Immature natural killer cell (primary cell): ENCODE data around the gene AIP. TPM values are rescaled to one million over a fixed set of nuclear protein-coding genes. Genes with fewer than 3 reads are reported as not detected.
A peak's percentile ranks its signal among the peaks of the same experiment; 100 is the strongest.

ENCODE experiments used
- DNase-seq, 3 donors: peaks; one replicate each; pipeline ENCODE4 v3.0.0; 2022; ENCODE audit warnings: mixed read lengths in 1 of 3
- H3K27ac Mint-ChIP-seq, 6 donors: one replicate each; pipeline ENCODE4 v1.8.0; 2020; ENCODE audit warnings: mixed read lengths in 6 of 6, mild to moderate bottlenecking in 5 of 6, inconsistent platforms in 4 of 6, moderate library complexity in 3 of 6
- H3K27me3 Mint-ChIP-seq, 3 donors: one replicate each; pipeline ENCODE4 v1.8.0; 2020 to 2021; ENCODE audit warnings: low read depth in 3 of 3, mild to moderate bottlenecking in 3 of 3, mixed read lengths in 3 of 3, moderate library complexity in 3 of 3, inconsistent platforms in 1 of 3
- H3K36me3 Mint-ChIP-seq, 3 donors: one replicate each; pipeline ENCODE4 v1.8.0; 2020; ENCODE audit warnings: mixed read lengths in 3 of 3, inconsistent platforms in 2 of 3, mild to moderate bottlenecking in 2 of 3
- H3K4me1 Mint-ChIP-seq, 2 donors: one replicate each; pipeline ENCODE4 v1.8.0; 2020; ENCODE audit warnings: inconsistent platforms in 2 of 2, mild to moderate bottlenecking in 2 of 2, mixed read lengths in 2 of 2, moderate library complexity in 1 of 2
- H3K4me3 Mint-ChIP-seq, 5 donors: one replicate each; pipeline ENCODE4 v1.8.0; 2020; ENCODE audit warnings: mild to moderate bottlenecking in 5 of 5, mixed read lengths in 5 of 5, inconsistent platforms in 3 of 5, moderate library complexity in 3 of 5
- H3K9me3 Mint-ChIP-seq, 6 donors: one replicate each; pipeline ENCODE4 v1.8.0; 2020; ENCODE audit warnings: mild to moderate bottlenecking in 6 of 6, mixed read lengths in 6 of 6, inconsistent platforms in 4 of 6, moderate library complexity in 3 of 6
- polyA plus RNA-seq, 3 donors: library from polyadenylated mRNA; unstranded; fragments of 300-500 nt; fragmentation: Illumina TruSeq; gene quantifications; one replicate each; pipeline ENCODE4 v1.2.3, GENCODE V29; 2021

AIP gene
- polyA plus RNA-seq, 3 donors from 2014 or later, result 130 to 163 (median 157) TPM

DNA sequence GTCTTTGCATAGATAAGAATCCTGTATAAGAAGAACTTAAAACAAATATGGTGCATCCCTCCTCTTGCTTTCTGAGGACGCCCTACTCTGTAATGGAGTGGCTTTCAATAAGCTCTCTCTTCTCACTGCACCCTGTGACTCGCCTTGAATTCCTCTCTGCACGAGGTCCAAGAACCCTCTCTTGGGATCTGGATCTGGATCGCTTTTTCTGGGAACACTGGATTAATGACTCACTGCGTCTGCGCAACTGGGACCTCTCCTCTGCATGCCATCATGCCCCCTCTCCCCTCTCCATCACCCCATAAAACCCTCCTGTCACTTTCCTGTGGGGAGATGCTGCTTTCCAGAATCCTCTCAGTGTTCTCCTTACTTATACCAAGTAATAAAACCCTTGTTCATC lies 55.5 kb downstream of the AIP start:
- Mint-ChIP-seq H3K27ac (peak overlapping the region in 1 of 6 donors; percentile 35), H3K9me3 (peaks cover 0 to 12% (median 7%) of the 10 kb centered on the region in 6 donors), H3K27me3 (peaks cover 2 to 6% (median 3%) of the 10 kb centered on the region in 3 donors), H3K4me3 (no peak overlapping the region), H3K36me3 (peaks cover 0 to 3% (median 0%) of the 10 kb centered on the region in 3 donors), H3K4me1 (no peaks in the 10 kb centered on the region)
- DNase-seq, result no peak

DNA sequence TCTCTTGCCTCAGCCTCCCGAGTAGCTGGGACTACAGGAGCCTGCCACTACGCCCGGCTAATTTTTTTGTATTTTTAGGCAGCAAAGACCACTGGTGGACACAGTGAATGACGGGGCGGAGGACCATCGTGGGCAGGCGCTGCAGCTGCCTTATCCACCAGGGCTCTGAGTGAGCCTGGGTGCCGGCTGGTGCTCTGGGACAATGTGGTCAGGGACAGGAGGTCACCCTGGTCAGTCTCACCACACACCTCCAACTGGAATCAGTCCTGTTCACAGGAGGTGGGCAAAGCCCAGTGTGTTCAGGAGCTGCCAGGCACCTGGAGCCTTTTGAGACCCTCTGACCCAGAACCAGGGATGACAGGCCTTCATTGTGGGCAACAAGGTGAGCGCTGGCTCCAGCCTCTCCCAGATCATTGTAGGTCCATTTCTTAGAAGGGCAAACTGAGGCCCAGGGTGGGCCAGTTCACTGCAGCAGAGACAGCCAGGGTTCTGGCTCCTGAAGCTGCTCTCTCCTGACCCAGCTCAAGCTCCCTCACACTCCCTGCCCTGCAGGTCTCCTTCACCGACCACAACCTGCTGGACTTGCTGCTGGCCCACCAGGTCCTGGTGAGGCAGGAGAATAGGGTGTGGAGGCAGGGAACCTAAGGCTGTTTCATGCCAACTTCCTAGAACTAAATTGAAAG lies 56.1 kb downstream of the AIP start:
- H3K36me3 Mint-ChIP-seq, result no peaks in the 10 kb centered on the region
- no peaks in the 10 kb centered on the region for H3K4me1 Mint-ChIP-seq
- H3K4me3 Mint-ChIP-seq, result no peak overlapping the region
- no peak for DNase-seq
- H3K27me3 Mint-ChIP-seq, result peaks cover 2 to 4% (median 3%) of the 10 kb centered on the region in 3 donors
- H3K9me3 Mint-ChIP-seq, result peaks cover 0 to 8% (median 4%) of the 10 kb centered on the region in 6 donors
- no peak overlapping the region for H3K27ac Mint-ChIP-seq

GRCh38 chr11:67539550-67539949 lies 56.7 kb downstream of the AIP start:
- no peak for DNase-seq
- H3K9me3 Mint-ChIP-seq, result peaks cover 0 to 2% (median 1%) of the 10 kb centered on the region in 6 donors

More at GRCh38 chr11:67539550-67539949, 56.7 kb downstream of the AIP start:
- H3K4me3 Mint-ChIP-seq, result no peak overlapping the region
- H3K27me3 Mint-ChIP-seq, result peaks cover 2 to 3% (median 2%) of the 10 kb centered on the region in 3 donors
- H3K4me1 Mint-ChIP-seq, result no peaks in the 10 kb centered on the region
- no peak overlapping the region for H3K27ac Mint-ChIP-seq
- no peaks in the 10 kb centered on the region for H3K36me3 Mint-ChIP-seq

Other genes starting within 250 kb of the AIP start
- gene GRK2, start 216.6 kb upstream of the AIP start, polyA plus RNA-seq, result 10 to 100 TPM; 15.2 to 25.9 (median 22.9) TPM
- 10 to 100 TPM; 12.4 to 26.7 (median 14.2) TPM for gene ANKRD13D, start 193.7 kb upstream of the AIP start, polyA plus RNA-seq
- 1 to 10 TPM; 1.1 to 4.8 (median 2.3) TPM for gene SSH3, start 179.5 kb upstream of the AIP start, polyA plus RNA-seq
- gene POLD4, start 129.5 kb upstream of the AIP start, polyA plus RNA-seq, result 100 to 1,000 TPM in 2 of 3 donors, 10 to 100 TPM in 1; 86.1 to 131 (median 118) TPM
- 1 to 10 TPM in 1 of 3 donors, under 1 TPM in 1, not detected in 1; 0.34 to 2.2 TPM for gene CLCF1, start 109.4 kb upstream of the AIP start, polyA plus RNA-seq
- 10 to 100 TPM; 10.2 to 12.8 (median 11.6) TPM for gene RAD9A, start 91.0 kb upstream of the AIP start, polyA plus RNA-seq
- gene PPP1CA, start 81.2 kb upstream of the AIP start, polyA plus RNA-seq, result 1,000 to 10,000 TPM in 1 of 3 donors, 100 to 1,000 TPM in 2; 830 to 1,276 (median 950) TPM
- gene TBC1D10C, start 78.9 kb upstream of the AIP start, polyA plus RNA-seq, result 100 to 1,000 TPM; 396 to 531 (median 451) TPM
- 1 to 10 TPM; 1.9 to 3.4 (median 2.7) TPM for gene CARNS1, start 67.3 kb upstream of the AIP start, polyA plus RNA-seq
- 10 to 100 TPM; 71.5 to 96.5 (median 74.9) TPM for gene RPS6KB2, start 54.5 kb upstream of the AIP start, polyA plus RNA-seq
- 1,000 to 10,000 TPM; 1,315 to 1,354 (median 1,351) TPM for gene PTPRCAP, start 45.3 kb upstream of the AIP start, polyA plus RNA-seq
- gene CORO1B, start 39.5 kb upstream of the AIP start, polyA plus RNA-seq, result 10 to 100 TPM in 1 of 3 donors, 1 to 10 TPM in 2; 7.1 to 10.3 (median 9.2) TPM
- 1 to 10 TPM in 1 of 3 donors, under 1 TPM in 1, not detected in 1; 0.23 to 2.5 TPM for gene GPR152, start 30.3 kb upstream of the AIP start, polyA plus RNA-seq
- 1 to 10 TPM in 1 of 3 donors, not detected in 2; 1.6 TPM for gene CABP4, start 27.7 kb upstream of the AIP start, polyA plus RNA-seq
- gene TMEM134, start 13.8 kb upstream of the AIP start, polyA plus RNA-seq, result 100 to 1,000 TPM; 154 to 255 (median 189) TPM
- gene PITPNM1, start 22.3 kb downstream of the AIP start, polyA plus RNA-seq, result 10 to 100 TPM in 2 of 3 donors, 1 to 10 TPM in 1; 3.6 to 29.2 (median 10.2) TPM
- gene CDK2AP2, start 25.1 kb downstream of the AIP start, polyA plus RNA-seq, result 100 to 1,000 TPM; 190 to 301 (median 226) TPM
- not detected for gene CABP2, start 40.4 kb downstream of the AIP start, polyA plus RNA-seq
- 1,000 to 10,000 TPM in 1 of 3 donors, 100 to 1,000 TPM in 2; 898 to 1,247 (median 930) TPM for gene GSTP1, start 100.8 kb downstream of the AIP start, polyA plus RNA-seq
- gene NDUFV1, start 123.9 kb downstream of the AIP start, polyA plus RNA-seq, result 100 to 1,000 TPM; 173 to 261 (median 195) TPM
- 10 to 100 TPM; 10.1 to 13.4 (median 12.3) TPM for gene NUDT8, start 146.9 kb downstream of the AIP start, polyA plus RNA-seq
- not detected for gene TBX10, start 156.7 kb downstream of the AIP start, polyA plus RNA-seq
- gene ACY3, start 167.7 kb downstream of the AIP start, polyA plus RNA-seq, result under 1 TPM in 2 of 3 donors, not detected in 1; 0.41 to 0.98 TPM
- gene ALDH3B2, start 191.6 kb downstream of the AIP start, polyA plus RNA-seq, result not detected